ENCODE measurements around the gene MGAT1. TPM values are rescaled to one million over a fixed set of nuclear protein-coding genes. Genes with fewer than 3 reads are reported as not detected.

MGAT1 gene
- total RNA-seq, 1 donor from 2014 or later, result 45.6 TPM

DNA sequence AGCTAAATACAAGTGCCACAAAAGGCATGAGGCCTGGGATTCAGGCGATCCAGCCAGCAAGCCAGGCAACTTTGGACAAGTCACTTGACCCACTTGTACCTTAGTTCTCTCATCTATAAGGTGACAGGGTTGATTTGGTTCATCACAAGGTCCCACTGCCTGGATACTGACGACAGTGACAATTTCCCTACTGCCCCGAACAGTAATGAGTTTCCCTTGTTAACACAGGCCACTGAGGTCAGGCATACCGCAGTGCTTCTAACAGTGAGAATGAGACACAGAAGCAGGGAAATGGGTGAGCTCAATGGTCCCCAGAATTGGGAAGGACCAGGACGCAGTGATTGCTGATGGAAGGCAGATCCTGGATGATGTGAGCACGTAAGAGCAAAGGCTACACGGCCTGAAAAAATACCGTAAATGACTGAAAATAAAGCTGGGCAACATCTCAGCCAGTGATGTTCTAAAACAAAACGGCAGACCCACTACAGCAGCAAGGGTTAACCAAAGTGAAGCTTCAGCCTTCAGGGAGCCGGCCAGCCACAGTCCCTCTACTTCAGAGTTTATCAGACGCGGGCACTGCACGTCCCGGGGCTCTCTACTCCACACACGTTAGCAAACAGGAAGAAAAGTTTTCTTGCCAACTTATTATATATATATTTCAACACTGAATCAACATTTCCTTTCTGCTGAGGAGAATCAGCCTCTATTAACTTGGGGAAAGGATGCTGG lies 846 bp downstream of the MGAT1 start:
- no peak for DNase-seq
- H3K27ac Mint-ChIP-seq (ENCODE audit: unreplicated experiment), result no peak overlapping the region
- TF ChIP-seq, protein P1, sequence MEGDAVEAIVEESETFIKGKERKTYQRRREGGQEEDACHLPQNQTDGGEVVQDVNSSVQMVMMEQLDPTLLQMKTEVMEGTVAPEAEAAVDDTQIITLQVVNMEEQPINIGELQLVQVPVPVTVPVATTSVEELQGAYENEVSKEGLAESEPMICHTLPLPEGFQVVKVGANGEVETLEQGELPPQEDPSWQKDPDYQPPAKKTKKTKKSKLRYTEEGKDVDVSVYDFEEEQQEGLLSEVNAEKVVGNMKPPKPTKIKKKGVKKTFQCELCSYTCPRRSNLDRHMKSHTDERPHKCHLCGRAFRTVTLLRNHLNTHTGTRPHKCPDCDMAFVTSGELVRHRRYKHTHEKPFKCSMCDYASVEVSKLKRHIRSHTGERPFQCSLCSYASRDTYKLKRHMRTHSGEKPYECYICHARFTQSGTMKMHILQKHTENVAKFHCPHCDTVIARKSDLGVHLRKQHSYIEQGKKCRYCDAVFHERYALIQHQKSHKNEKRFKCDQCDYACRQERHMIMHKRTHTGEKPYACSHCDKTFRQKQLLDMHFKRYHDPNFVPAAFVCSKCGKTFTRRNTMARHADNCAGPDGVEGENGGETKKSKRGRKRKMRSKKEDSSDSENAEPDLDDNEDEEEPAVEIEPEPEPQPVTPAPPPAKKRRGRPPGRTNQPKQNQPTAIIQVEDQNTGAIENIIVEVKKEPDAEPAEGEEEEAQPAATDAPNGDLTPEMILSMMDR (IDR thresholded peaks at IDR 0.05; ENCODE audit: partially characterized antibody, unreplicated experiment), result no peak
- H3K36me3 Mint-ChIP-seq (ENCODE audit: unreplicated experiment), result no peaks in the 10 kb centered on the region
- H3K27me3 Mint-ChIP-seq (ENCODE audit: unreplicated experiment), result peaks cover 6% of the 10 kb centered on the region
- peak overlapping the region; percentile 83 for H3K4me3 Mint-ChIP-seq (ENCODE audit: unreplicated experiment)
- peaks cover 8% of the 10 kb centered on the region for H3K9me3 Mint-ChIP-seq (ENCODE audit: unreplicated experiment)
- peaks cover 26% of the 10 kb centered on the region for H3K4me1 Mint-ChIP-seq (ENCODE audit: low read depth, unreplicated experiment)

DNA sequence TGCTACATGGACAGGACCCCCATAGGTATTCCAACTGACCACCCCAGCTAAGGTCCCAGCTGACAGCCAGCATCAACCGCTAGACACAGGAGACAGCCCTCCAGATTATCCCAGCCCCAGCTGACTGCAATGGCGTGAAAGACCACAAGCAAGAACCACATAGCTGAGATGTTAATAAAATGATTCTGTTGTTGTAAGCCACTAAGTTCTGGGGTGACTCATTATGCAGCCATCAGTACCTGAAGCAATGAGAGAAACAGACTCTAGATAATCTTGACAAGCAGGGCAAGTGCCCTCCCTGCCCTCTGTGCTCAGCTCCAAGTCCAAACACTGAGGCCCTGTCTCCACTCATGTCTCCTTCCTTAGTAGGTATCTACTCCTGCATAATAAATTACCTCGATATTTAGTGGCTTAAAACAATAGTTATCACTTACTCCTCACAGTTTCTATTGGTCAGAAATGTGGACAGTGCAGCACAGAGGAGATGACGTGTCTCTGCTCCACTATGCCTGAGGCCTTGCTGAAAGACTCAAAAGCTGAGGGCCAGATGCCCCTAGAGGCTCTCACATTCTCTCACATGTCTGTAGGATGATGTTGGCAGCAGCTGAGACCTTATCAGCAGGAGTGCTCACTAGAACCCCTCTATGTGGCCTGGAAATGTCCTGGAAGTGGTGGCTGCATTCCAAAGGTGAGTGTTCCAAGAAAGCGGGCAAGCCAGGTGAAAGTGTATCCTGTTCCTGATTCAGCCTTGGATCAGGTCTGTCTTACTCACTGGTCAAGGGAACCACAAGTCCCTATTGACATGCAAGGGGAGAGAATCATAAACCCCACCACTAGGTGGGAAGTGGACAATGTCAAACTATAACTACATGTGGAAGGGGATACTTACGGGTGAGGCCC lies 2.5 kb downstream of the MGAT1 start:
- Mint-ChIP-seq H3K4me1 (ENCODE audit: low read depth, unreplicated experiment) (peaks cover 15% of the 10 kb centered on the region), H3K27ac (ENCODE audit: unreplicated experiment) (no peak overlapping the region)
- TF ChIP-seq, protein P1 (IDR thresholded peaks at IDR 0.05; ENCODE audit: partially characterized antibody, unreplicated experiment), result no peak

DNA sequence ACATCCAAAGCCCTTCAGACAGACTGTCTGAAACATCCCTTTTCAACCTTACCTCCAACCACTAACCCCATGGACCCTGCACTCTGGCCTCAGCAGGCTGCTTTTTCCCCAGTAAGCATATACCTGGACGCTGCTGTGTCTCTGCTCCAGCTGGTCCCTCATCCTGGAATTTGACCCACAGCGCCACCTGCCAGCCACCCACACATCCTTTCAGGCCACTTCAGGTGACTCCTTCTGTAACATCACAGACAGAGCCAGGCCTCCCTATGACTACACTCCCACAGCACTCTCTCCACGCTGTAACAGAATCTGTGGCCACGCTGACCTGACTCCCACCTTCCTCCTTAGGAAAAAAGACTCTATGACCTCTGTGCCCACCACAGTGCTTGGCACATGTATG lies 3.4 kb downstream of the MGAT1 start:
- Mint-ChIP-seq H3K4me3 (ENCODE audit: unreplicated experiment) (no peak overlapping the region), H3K36me3 (ENCODE audit: unreplicated experiment) (no peaks in the 10 kb centered on the region), H3K9me3 (ENCODE audit: unreplicated experiment) (peaks cover 3% of the 10 kb centered on the region), H3K27me3 (ENCODE audit: unreplicated experiment) (peaks cover 2% of the 10 kb centered on the region), H3K27ac (ENCODE audit: unreplicated experiment) (no peak overlapping the region), H3K4me1 (ENCODE audit: low read depth, unreplicated experiment) (peaks cover 14% of the 10 kb centered on the region)
- TF ChIP-seq, protein P1 (IDR thresholded peaks at IDR 0.05; ENCODE audit: partially characterized antibody, unreplicated experiment), result peak; percentile 25
- DNase-seq, result peak; percentile 57

More for the DNA sequence above, 2.5 kb downstream of the MGAT1 start:
- Mint-ChIP-seq H3K27me3 (ENCODE audit: unreplicated experiment) (peaks cover 5% of the 10 kb centered on the region), H3K36me3 (ENCODE audit: unreplicated experiment) (no peaks in the 10 kb centered on the region), H3K9me3 (ENCODE audit: unreplicated experiment) (peaks cover 5% of the 10 kb centered on the region), H3K4me3 (ENCODE audit: unreplicated experiment) (peak overlapping the region; percentile 2)
- no peak for DNase-seq

DNA sequence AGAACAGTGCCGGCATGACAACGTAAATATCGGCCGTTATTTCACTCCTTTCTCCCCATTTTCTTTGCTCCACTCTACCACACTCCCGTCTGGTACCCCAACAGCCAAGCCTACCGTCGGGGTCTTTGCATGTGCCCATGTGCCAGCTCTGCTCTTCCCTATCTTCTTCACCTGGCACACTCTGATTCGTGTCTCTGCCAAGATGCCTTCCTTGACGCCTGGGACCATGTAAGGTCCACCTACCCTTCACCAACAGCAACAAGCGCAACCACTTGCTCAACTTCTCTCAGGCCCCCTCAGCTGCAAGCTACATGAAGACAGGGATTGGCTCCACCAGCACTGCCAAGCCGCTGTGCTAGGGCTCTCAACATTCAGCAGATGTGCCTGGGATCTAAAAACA lies 4.4 kb downstream of the MGAT1 start:
- no peaks in the 10 kb centered on the region for H3K36me3 Mint-ChIP-seq (ENCODE audit: unreplicated experiment)
- peaks cover 17% of the 10 kb centered on the region for H3K4me1 Mint-ChIP-seq (ENCODE audit: low read depth, unreplicated experiment)
- H3K4me3 Mint-ChIP-seq (ENCODE audit: unreplicated experiment), result no peak overlapping the region
- H3K27me3 Mint-ChIP-seq (ENCODE audit: unreplicated experiment), result peaks cover 2% of the 10 kb centered on the region
- no peak for DNase-seq
- H3K27ac Mint-ChIP-seq (ENCODE audit: unreplicated experiment), result peak overlapping the region; percentile 48
- H3K9me3 Mint-ChIP-seq (ENCODE audit: unreplicated experiment), result peaks cover 3% of the 10 kb centered on the region
- TF ChIP-seq, protein P1 (IDR thresholded peaks at IDR 0.05; ENCODE audit: partially characterized antibody, unreplicated experiment), result no peak
